ENCODE measurements around the gene MXRA7. TPM values are rescaled to one million over a fixed set of nuclear protein-coding genes. Genes with fewer than 3 reads are reported as not detected.
A peak's percentile ranks its signal among the peaks of the same experiment; 100 is the strongest.

The MXRA7 gene
- total RNA-seq, 2 experiments from 2014 or later = 8.4 to 8.6 TPM

DNA sequence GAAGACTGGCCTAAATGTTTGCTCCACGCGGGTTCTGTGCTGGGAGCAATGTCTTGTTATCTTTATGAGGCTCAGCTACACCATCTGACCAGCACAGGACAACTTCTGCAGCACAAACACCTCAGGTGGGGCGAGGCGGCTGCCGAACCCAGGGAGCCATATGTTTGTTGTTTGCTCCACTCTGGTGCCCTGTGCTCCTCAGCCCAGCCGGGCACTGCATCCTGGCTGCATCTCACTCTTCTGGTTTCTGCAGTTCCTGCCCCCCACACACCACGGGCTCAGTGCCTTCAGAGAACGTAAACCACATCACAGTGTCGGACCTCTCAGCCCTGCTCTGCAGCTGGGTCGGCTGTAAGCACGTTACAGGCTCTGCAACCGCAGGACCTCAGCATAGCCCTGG lies 32.4 kb downstream of the MXRA7 start:
- intact Hi-C loops (cut with micrococcal nuclease) = no loop called here
- Mint-ChIP-seq H3K4me3 (no peak overlapping the region), H3K27me3 (no peaks in the 10 kb centered on the region), H3K36me3 (ENCODE audit: low read depth) (no peaks in the 10 kb centered on the region), H3K4me1 (ENCODE audit: low read depth) (peaks cover 9% of the 10 kb centered on the region), H3K9me3 (no peaks in the 10 kb centered on the region), H3K27ac (no peak overlapping the region)
- POLR2A ChIA-PET = interaction anchor here (0.8 to 0.9 kb wide), 2 partner anchors 111 to 121 kb away, joined by 3 to 5 read pairs; no protein-coding TSS in a partner anchor
- CTCF ChIA-PET = interaction anchor here (1.4 to 1.7 kb wide), 2 partner anchors 54 to 155 kb away, joined by 8 to 9 read pairs; no protein-coding TSS in a partner anchor
- ATAC-seq = peak; percentile 77
- TF ChIP-seq CTCF (IDR thresholded peaks at IDR 0.05) = no peak
- peak; percentile 67 for DNase-seq

GRCh38 chr17:76677406-76677805 lies 33.4 kb downstream of the MXRA7 start:
- H3K27ac Mint-ChIP-seq = no peak overlapping the region
- DNase-seq = no peak
- intact Hi-C loops (cut with micrococcal nuclease) = no loop called here
- POLR2A ChIA-PET = interaction anchor here (0.6 to 0.9 kb wide), 2 partner anchors 82 to 120 kb away, joined by 3 read pairs; no protein-coding TSS in a partner anchor
- TF ChIP-seq CTCF (IDR thresholded peaks at IDR 0.05) = no peak
- ATAC-seq = no peak
- no peaks in the 10 kb centered on the region for H3K36me3 Mint-ChIP-seq (ENCODE audit: low read depth)
- peaks cover 17% of the 10 kb centered on the region for H3K4me1 Mint-ChIP-seq (ENCODE audit: low read depth)
- no peaks in the 10 kb centered on the region for H3K27me3 Mint-ChIP-seq
- H3K9me3 Mint-ChIP-seq = no peaks in the 10 kb centered on the region
- no peak overlapping the region for H3K4me3 Mint-ChIP-seq
- CTCF ChIA-PET = interaction anchor here (1.1 to 1.7 kb wide), 3 partner anchors 39 to 155 kb away, joined by 3 to 9 read pairs (median 8); no protein-coding TSS in a partner anchor

- TF ChIP-seq CTCF (IDR thresholded peaks at IDR 0.05) = no peak
- DNase-seq (no peak), ATAC-seq (no peak)
- no peak overlapping the region for H3K4me3 Mint-ChIP-seq
- POLR2A ChIA-PET = no interaction called here
- no peaks in the 10 kb centered on the region for H3K9me3 Mint-ChIP-seq
- CTCF ChIA-PET = interaction anchor here (1.1 to 3.2 kb wide), 3 partner anchors 38 to 153 kb away, joined by 3 to 10 read pairs (median 9); no protein-coding TSS in a partner anchor
- H3K27me3 Mint-ChIP-seq = no peaks in the 10 kb centered on the region
- no peaks in the 10 kb centered on the region for H3K36me3 Mint-ChIP-seq (ENCODE audit: low read depth)
- H3K4me1 Mint-ChIP-seq (ENCODE audit: low read depth) = peaks cover 18% of the 10 kb centered on the region
- no peak overlapping the region for H3K27ac Mint-ChIP-seq
- intact Hi-C loops (cut with micrococcal nuclease) = no loop called here
Measured at GRCh38 chr17:76676629-76677028, 34.1 kb downstream of the MXRA7 start.

- TF ChIP-seq CTCF (IDR thresholded peaks at IDR 0.05) = no peak
- Mint-ChIP-seq H3K27ac (no peak overlapping the region), H3K27me3 (no peaks in the 10 kb centered on the region), H3K9me3 (no peaks in the 10 kb centered on the region), H3K36me3 (ENCODE audit: low read depth) (no peaks in the 10 kb centered on the region), H3K4me1 (ENCODE audit: low read depth) (peaks cover 22% of the 10 kb centered on the region), H3K4me3 (no peak overlapping the region)
- DNase-seq (no peak), ATAC-seq (no peak)
- intact Hi-C loops (cut with micrococcal nuclease) = no loop called here
- POLR2A ChIA-PET = no interaction called here
- CTCF ChIA-PET = interaction anchor here (1.0 to 3.2 kb wide), 2 partner anchors 9 to 152 kb away, joined by 3 to 10 read pairs; no protein-coding TSS in a partner anchor
Measured at GRCh38 chr17:76675648-76676047, 35.1 kb downstream of the MXRA7 start.

GRCh38 chr17:76674600-76674999 lies 36.2 kb downstream of the MXRA7 start:
- Mint-ChIP-seq H3K27me3 (no peaks in the 10 kb centered on the region), H3K27ac (no peak overlapping the region), H3K4me3 (no peak overlapping the region), H3K36me3 (ENCODE audit: low read depth) (no peaks in the 10 kb centered on the region), H3K4me1 (ENCODE audit: low read depth) (peaks cover 32% of the 10 kb centered on the region), H3K9me3 (peaks cover 2% of the 10 kb centered on the region)
- ChIA-PET CTCF (interaction anchor here (1.0 to 3.2 kb wide), 3 partner anchors 10 to 151 kb away, joined by 3 to 10 read pairs (median 3); no protein-coding TSS in a partner anchor), POLR2A (no interaction called here)
- TF ChIP-seq CTCF (IDR thresholded peaks at IDR 0.05) = no peak
- ATAC-seq (no peak), DNase-seq (no peak)
- intact Hi-C loops (cut with micrococcal nuclease) = no loop called here

Data from activated CD8-positive, alpha-beta T cell treated with anti-CD3 and anti-CD28 coated beads for 36 hours (primary cell).